T-helper 9 cell (primary cell): ENCODE results near the gene HS1BP3.

Source experiments
- DNase-seq: peaks from one replicate; pipeline ENCODE4 v3.0.0-alpha.2; 2020

HS1BP3 gene

DNA sequence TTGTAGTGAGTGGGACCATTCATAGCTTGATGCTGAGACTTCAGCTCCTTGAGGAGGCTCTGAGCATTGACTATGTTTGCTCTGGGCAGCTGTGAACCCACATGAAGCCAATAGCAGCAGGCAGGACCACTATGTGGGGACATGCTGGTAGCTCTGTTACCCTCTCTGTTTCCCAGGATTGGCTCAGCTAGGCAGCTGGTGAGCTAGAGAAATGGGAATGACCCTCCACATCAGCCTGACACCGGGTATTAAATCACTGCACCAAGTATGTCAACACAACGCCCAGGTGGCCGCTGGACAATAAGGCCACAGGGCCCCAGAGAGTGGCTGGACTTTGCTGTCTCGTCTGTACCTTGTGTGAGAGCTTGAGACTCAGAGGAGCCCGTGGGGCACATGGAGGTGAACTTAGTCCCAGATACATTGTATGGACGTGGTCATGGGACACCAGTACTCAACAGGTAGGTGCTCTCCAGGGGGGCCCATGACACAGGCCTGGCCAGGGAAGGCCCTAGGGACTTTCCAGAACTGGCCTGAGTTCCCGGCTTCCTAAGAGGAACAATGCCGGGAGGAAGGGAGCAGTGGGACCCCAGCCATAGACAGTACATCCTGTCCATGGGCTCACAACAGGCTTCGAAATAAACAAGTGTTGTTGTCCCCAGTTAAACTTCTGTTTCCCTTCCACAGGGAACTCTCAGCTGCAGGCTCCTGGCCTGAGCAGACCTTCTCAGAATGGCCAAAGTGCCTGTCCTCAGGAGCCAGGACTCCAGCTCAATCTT is 35.2 kb downstream of the HS1BP3 start:
- DNase-seq: no peak

DNA sequence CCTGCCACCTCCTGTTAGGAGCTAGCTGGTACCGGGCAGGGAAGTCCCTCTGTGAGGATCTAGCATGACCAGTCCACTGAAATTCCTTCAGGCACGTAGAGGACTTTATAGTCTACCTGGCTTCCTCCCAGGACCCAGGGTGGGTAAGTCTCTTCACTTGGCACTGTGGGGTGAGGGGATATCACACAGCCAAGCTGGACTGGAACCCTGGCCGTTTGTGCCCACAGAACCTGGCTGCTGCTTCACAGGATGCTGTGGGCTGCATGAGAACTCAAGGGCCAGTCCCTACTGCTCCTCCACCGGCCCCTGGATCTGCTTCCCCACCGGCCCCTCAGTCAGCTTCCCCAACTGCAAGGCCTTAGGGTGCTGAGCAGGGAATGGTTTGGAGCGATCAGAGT is 35.8 kb downstream of the HS1BP3 start:
- DNase-seq: no peak

- no peak for DNase-seq
Observed at GRCh38 chr2:20614201-20615067, 36.5 kb downstream of the HS1BP3 start.

DNA sequence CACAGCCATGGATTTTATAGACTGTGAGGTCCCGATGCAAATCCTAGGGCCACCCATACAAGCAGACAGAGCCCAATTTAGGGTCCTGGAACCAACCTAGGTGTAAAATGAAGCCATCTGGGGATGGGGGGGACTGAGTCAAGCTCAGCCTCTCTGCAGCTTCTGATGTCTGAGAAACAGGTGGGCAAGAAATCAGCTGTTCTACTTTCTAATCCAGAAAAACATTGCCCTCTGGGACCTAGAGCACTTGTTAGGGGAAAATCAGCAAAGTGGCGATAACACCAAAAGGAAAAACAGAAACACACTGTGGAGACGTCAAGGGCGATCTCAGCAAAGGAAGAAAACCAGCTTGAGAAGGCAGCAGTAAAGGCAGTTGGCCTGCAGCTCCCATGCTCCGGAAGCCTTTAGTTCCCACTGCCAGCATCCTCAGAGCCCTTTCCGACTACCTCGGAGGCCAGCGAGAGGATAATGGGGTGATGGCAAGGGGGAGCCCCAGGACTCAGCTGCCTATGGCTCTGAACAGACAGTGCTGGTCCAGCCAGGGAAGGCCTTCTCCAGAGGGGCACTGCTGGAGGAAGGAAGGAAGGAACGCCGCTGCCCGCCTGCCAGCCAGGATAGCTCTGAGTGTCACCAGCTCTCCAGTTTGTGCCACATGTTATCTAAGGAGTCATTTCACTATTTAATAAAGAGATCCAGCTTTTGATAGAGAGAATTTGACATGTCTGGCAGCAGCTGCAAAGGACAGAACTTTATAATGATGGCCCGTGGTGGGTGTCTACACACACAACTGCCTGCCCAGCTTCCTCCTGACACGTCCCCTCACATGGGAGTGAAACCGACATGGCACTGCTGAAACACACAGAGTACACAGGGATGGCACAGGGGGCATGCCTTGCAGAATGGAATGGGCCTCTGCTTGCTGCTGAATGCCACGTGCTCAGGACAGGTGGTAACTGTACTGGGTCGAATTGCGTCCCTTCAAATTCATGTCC is 37.7 kb downstream of the HS1BP3 start:
- no peak for DNase-seq

GRCh38 chr2:20611844-20612356 is 39.0 kb downstream of the HS1BP3 start:
- no peak for DNase-seq

DNA sequence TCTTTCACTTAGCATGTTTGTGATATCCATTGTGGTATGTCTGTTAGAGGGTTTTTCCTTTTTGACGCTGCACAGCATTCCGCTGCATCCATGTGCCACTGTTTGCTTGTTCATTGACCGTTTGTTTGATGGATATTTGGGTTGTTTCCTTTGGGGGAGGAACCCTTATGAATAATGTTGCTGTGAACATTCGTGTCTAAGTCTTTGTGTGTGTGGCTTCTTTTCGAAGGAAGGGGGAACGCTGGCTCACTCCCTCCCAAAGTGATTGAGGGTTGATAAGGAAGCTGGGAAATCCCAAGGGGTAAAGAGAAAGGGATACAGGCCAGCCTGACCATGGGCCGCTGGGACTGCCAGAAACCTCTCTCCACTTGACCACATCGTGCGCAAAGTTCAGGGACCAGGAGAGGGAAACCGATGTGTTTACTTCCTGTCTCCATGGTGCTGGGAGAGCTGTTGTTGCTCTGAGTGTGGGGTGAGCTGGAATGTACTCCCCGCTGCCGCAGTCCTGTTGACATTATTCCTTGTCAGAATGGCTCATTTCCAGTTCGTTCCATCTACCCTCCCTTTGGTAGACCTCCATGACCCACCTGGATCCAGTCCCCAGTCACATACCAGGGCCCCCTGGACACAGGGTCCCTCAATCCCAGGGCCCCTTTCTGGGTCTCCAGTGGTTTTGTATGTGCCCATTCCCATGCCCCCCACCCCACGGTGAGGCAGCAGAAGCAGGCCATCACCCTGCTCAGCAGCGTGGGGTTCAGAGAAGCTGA is 39.6 kb downstream of the HS1BP3 start:
- DNase-seq: no peak

GRCh38 chr2:20609995-20610357 is 40.9 kb downstream of the HS1BP3 start:
- DNase-seq: no peak

- DNase-seq: no peak
Observed at GRCh38 chr2:20609349-20609994, 41.4 kb downstream of the HS1BP3 start.

GRCh38 chr2:20608666-20609348 is 42.1 kb downstream of the HS1BP3 start:
- DNase-seq: no peak

- DNase-seq: no peak
Observed at GRCh38 chr2:20607446-20607845, 43.5 kb downstream of the HS1BP3 start.

DNA sequence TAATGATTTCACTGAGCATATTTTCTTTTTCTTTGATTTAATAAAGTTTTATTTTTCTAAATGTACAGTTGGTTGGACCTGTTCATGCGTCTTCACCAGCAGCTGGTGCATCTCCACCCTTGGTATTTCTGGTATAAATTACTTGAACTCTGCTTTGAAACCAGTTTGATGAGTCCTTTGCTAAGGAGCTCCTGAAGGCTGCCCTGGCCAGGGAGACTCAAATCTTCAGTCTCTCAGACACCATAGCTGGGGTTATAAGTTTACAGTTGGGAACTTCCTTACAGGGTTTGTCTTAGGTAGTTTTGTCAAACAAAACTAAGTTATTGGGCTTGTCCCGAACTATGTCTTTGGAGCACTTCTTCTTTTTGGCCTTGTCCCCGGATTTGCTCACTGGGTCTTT is 44.7 kb downstream of the HS1BP3 start:
- DNase-seq: no peak

DNA sequence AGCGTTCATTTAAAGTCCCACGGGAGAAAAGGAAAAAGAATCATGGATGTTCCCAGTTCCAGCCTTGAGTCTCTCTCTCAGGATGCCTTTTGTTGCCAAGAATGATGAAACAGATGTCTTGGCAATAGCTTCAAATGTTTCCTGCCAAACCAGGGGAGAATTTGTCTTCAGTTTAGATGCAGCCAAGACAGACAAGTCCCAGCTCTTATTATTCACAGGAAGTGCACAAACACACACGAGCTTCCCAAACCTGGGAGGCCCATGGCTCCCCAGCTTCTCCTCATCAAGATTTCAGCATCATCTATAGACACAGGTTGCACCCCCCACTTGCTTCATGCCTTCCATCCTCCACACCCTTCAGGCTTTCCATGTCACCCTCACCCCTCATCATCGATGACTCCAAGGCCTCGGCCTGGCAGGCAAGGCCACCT is 45.9 kb downstream of the HS1BP3 start:
- DNase-seq: no peak

DNA sequence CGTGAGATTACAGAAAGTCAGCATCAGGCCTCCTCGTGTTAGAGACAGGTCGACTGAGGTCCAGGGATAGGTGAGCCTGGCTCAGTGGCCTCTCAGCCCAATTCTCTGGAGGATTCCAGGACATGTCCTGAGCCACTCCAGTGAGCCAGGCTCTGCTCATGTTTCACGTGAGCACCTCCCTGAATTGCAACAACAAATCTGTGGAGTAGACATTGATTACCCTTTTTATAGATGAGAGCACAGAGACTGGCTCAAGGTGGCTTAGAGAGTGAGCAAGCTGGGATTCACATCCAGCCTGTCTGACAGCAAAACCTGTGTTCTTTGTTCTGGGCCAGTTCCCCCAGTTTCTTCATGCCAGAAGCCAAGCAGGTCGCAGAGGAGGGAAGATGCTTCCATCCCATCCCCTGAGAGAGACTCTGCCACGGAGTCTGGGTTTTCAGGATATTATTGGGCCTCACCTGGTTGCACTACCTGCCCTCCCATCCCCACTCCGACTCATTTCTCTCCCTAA is 46.4 kb downstream of the HS1BP3 start:
- DNase-seq: no peak

DNA sequence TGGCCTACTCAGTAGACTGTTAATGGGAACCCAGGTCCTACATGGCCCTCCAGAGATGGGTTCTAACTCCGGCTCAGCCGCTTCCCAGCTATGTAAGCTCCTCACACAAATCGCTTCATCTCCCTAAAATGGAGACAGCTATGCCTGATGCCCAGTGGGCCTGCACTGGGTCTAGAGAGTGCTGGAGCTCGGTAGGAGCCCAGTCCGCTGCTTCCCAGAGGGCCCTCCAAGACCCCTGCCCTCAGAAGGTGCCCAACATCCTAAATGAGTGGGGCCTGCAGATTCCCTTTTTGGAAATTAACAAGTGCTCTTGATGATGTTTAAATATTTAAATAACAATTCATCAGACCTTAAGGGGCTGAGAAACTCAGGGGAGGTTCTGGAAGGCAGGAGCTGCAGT is 47.1 kb downstream of the HS1BP3 start:
- DNase-seq: no peak

DNA sequence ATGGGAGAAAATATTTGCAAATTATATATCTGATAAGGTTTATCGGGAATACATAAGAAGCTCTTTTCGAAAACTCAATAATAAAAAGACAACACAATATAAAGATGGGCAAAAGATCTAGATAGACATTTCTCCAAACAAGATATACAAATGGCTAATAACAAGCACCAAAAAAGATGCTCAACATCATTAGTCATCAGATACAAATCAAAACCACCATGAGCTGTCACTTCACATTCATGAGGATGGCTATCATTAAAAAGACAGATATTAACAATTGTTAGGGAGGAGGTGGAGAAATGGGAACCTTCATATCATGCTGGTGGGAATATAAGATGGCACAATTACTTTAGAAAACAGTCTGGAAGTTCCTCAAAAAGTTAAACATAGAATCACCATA is 48.1 kb downstream of the HS1BP3 start:
- DNase-seq: no peak

DNA sequence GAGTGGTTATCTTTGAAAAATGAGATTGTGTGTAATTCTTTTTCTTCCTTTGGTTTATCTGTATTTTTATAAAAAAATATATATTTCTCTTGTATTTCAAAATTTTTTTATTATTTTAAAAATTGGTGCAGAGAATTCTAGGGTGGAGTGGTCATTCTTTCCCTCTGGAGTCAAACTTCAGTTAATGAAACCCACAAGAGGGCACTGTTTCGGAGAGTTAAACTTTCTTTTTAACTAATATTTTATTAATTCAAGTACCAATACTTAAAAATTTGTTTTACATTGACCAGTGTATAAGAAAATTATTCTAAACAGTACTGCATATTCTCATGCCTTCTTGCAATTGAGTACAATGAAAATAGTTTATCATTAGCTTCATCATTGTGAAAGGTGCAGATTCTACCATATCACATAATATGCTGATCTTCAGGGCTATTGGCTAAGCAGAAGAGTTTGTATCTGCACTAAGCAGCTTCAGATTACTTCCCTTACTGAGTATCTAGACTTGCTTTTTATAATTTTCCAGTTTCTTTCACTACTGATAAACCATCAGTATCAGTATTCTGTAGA is 50.1 kb downstream of the HS1BP3 start:
- DNase-seq: no peak

GRCh38 chr2:20599861-20600461 is 50.9 kb downstream of the HS1BP3 start:
- no peak for DNase-seq

GRCh38 chr2:20599001-20599600 is 51.8 kb downstream of the HS1BP3 start:
- DNase-seq: no peak

GRCh38 chr2:20597860-20598183 is 53.1 kb downstream of the HS1BP3 start:
- DNase-seq: no peak
